Astrocyte (in vitro differentiated cells and primary cell): ENCODE results near the gene RAE1. TPM values are rescaled to one million over a fixed set of nuclear protein-coding genes. Genes with fewer than 3 reads are reported as not detected.

Source experiments
- DNase-seq: peaks from one replicate; pipeline ENCODE4 v3.0.0-alpha.2; 2010; ENCODE audit warnings: low read depth
- FAIRE-seq: peaks from 2 replicates; lab custom pipeline; 2011; peaks lifted over from hg19 to GRCh38; lab: Jason Lieb, UNC
- H2AFZ ChIP-seq: 2 replicates; pipeline ENCODE4 v1.6.0; 2012; ENCODE audit warnings: low read depth, low read length, inconsistent platforms
- H3K27ac ChIP-seq: 2 replicates; pipeline ENCODE4 v1.5.1; 2011; ENCODE audit warnings: low read depth, low read length, inconsistent platforms
- H3K27me3 ChIP-seq: 2 replicates; pipeline ENCODE4 v1.6.0; 2011; ENCODE audit warnings: low read length, inconsistent platforms; ENCODE audit not compliant: insufficient read depth
- H3K36me3 ChIP-seq: 2 replicates; pipeline ENCODE4 v1.5.1; 2011; ENCODE audit warnings: low read length, inconsistent platforms; ENCODE audit not compliant: insufficient read depth
- H3K4me1 ChIP-seq: 2 replicates; pipeline ENCODE4 v1.5.1; 2011; ENCODE audit warnings: low read length, inconsistent platforms; ENCODE audit not compliant: insufficient read depth
- H3K4me2 ChIP-seq: 2 replicates; pipeline ENCODE4 v1.6.0; 2012; ENCODE audit warnings: low read length, inconsistent platforms
- H3K4me3 ChIP-seq: 2 replicates; pipeline ENCODE4 v1.5.1; 2011; ENCODE audit warnings: low read depth, mild to moderate bottlenecking, low read length, inconsistent platforms; ENCODE audit not compliant: insufficient read depth
- H3K79me2 ChIP-seq: 2 replicates; pipeline ENCODE4 v1.6.0; 2012; ENCODE audit warnings: mild to moderate bottlenecking, low read length, inconsistent platforms; ENCODE audit not compliant: insufficient read depth
- H3K9ac ChIP-seq: 2 replicates; pipeline ENCODE4 v1.6.0; 2012; ENCODE audit warnings: mild to moderate bottlenecking, low read length, inconsistent platforms
- H3K9me3 ChIP-seq: 2 replicates; pipeline ENCODE4 v1.5.1; 2012; ENCODE audit warnings: low read depth, mild to moderate bottlenecking, low read length, inconsistent platforms; ENCODE audit not compliant: insufficient read depth
- H4K20me1 ChIP-seq: 2 replicates; pipeline ENCODE4 v1.6.0; 2012; ENCODE audit warnings: low read length, inconsistent platforms; ENCODE audit not compliant: insufficient read depth
- H3K27ac Mint-ChIP-seq: one replicate; pipeline ENCODE4 v1.8.0; 2021; ENCODE audit warnings: mild to moderate bottlenecking, mixed read lengths; ENCODE audit not compliant: unreplicated experiment
- H3K27me3 Mint-ChIP-seq: one replicate; pipeline ENCODE4 v1.8.0; 2021; ENCODE audit warnings: low read depth, mixed read lengths; ENCODE audit not compliant: unreplicated experiment
- H3K36me3 Mint-ChIP-seq: one replicate; pipeline ENCODE4 v1.8.0; 2021; ENCODE audit warnings: low read depth, mixed read lengths; ENCODE audit not compliant: unreplicated experiment
- H3K4me1 Mint-ChIP-seq: one replicate; pipeline ENCODE4 v1.8.0; 2021; ENCODE audit warnings: low read depth, mixed read lengths; ENCODE audit not compliant: unreplicated experiment
- H3K4me3 Mint-ChIP-seq: one replicate; pipeline ENCODE4 v1.8.0; 2021; ENCODE audit warnings: mild to moderate bottlenecking, moderate library complexity, mixed read lengths; ENCODE audit not compliant: unreplicated experiment
- H3K9me3 Mint-ChIP-seq: one replicate; pipeline ENCODE4 v1.8.0; 2021; ENCODE audit warnings: mild to moderate bottlenecking, mixed read lengths; ENCODE audit not compliant: unreplicated experiment
- EZH2 ChIP-seq: IDR thresholded peaks from 2 replicates; pipeline ENCODE4 v1.6.1; 2012; ENCODE audit warnings: mild to moderate bottlenecking, low read length, inconsistent platforms; ENCODE audit not compliant: insufficient read depth
- total RNA-seq: library from RNA; stranded (reverse); gene quantifications from 2 replicates; pipeline ENCODE4 v1.2.1, GENCODE V29; 2021
- TF ChIP-seq, protein P1 (sequence below): IDR thresholded peaks from 2 replicates; pipeline ENCODE4 v1.5.1; 2011; ENCODE audit warnings: low read depth, mild to moderate bottlenecking, inconsistent platforms, low read length, moderate library complexity; ENCODE audit not compliant: insufficient read depth

RAE1 gene
- total RNA-seq, 1 donor from 2014 or later, result 31.1 TPM

DNA sequence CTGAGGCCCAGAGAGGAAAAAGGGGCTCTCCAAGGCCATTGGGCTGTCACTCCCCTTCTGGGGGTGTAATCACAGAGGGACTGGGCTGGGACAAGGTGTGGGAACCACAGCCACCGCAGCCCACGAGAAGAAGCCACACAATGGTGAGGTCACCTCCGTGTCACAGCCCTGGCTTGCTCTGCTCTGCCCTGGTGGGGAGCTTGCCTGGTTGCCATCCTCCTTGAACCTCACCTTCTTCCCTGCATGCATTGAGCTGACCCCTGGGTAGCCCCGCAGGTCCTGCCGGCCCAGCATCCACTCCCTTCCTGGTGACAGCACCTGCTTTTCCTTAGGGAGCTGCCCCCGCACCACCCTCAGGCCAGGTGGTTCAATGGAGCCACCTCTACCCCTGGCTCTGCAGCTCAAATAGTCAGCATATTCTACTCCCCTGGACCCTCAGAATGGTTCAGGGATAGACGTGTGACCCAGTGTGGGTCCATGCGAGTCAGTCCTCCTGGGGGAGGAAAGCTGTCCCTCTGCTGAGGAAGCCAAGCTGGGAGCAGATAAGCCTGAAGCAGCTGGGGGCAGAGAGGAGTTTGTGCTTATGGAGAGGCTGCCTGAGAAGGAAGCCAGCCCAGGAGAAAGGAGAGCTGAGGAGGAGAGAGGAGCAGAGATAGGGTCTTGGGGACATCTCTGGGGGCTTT lies 61.4 kb downstream of the RAE1 start:
- Mint-ChIP-seq H3K4me3 (no peak overlapping the region), H3K4me1 (peaks cover 8% of the 10 kb centered on the region), H3K9me3 (no peaks in the 10 kb centered on the region), H3K27ac (no peak overlapping the region), H3K36me3 (no peaks in the 10 kb centered on the region), H3K27me3 (peaks cover 9% of the 10 kb centered on the region)
- Histone ChIP-seq H4K20me1 (peaks cover 7% of the 10 kb centered on the region), H3K9ac (no peak overlapping the region), H3K4me1 (peaks cover 4% of the 10 kb centered on the region), H3K4me3 (no peak overlapping the region), H3K9me3 (no peaks in the 10 kb centered on the region), H3K27ac (no peak overlapping the region), H3K27me3 (no peaks in the 10 kb centered on the region), H3K4me2 (no peak overlapping the region), H3K36me3 (no peaks in the 10 kb centered on the region), H3K79me2 (no peaks in the 10 kb centered on the region), H2AFZ (no peak overlapping the region)
- TF ChIP-seq, protein P1, sequence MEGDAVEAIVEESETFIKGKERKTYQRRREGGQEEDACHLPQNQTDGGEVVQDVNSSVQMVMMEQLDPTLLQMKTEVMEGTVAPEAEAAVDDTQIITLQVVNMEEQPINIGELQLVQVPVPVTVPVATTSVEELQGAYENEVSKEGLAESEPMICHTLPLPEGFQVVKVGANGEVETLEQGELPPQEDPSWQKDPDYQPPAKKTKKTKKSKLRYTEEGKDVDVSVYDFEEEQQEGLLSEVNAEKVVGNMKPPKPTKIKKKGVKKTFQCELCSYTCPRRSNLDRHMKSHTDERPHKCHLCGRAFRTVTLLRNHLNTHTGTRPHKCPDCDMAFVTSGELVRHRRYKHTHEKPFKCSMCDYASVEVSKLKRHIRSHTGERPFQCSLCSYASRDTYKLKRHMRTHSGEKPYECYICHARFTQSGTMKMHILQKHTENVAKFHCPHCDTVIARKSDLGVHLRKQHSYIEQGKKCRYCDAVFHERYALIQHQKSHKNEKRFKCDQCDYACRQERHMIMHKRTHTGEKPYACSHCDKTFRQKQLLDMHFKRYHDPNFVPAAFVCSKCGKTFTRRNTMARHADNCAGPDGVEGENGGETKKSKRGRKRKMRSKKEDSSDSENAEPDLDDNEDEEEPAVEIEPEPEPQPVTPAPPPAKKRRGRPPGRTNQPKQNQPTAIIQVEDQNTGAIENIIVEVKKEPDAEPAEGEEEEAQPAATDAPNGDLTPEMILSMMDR, result no peak
- TF ChIP-seq EZH2, result no peak
- FAIRE-seq (no peak), DNase-seq (no peak)

DNA sequence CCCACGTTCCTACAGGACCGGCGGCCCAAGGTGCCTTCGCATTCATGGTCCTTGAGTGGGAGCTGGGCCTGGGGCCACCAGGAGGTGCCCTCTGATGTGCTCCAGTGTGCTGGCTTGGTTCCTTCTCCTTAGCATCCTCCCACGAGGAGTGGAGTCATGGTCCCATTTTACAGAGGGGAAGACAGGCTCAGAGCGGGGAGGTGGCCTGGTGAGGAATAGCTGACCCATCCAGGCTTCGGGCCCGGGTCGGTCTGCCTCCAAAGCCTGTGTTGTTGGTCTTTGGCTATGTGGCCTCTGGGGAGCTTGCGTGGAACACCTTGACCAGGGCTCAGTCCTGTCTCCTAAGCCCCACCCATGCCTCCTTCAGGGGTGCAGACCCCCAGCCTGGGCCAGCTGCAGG lies 62.9 kb downstream of the RAE1 start:
- TF ChIP-seq, protein P1, result no peak
- no peak for TF ChIP-seq EZH2
- Histone ChIP-seq H3K27ac (no peak overlapping the region), H3K79me2 (no peaks in the 10 kb centered on the region), H3K9ac (no peak overlapping the region), H2AFZ (no peak overlapping the region), H3K4me3 (no peak overlapping the region), H3K4me1 (peaks cover 4% of the 10 kb centered on the region), H3K36me3 (no peaks in the 10 kb centered on the region), H3K27me3 (peaks cover 2% of the 10 kb centered on the region), H3K4me2 (no peak overlapping the region), H3K9me3 (no peaks in the 10 kb centered on the region), H4K20me1 (peaks cover 7% of the 10 kb centered on the region)
- Mint-ChIP-seq H3K36me3 (no peaks in the 10 kb centered on the region), H3K4me3 (no peak overlapping the region), H3K27me3 (peaks cover 12% of the 10 kb centered on the region), H3K4me1 (peaks cover 8% of the 10 kb centered on the region), H3K27ac (no peak overlapping the region), H3K9me3 (no peaks in the 10 kb centered on the region)
- no peak for DNase-seq
- no peak for FAIRE-seq
